NB4 (cell line): Measurements from ENCODE around the gene GP1BB.

Source experiments
- MYC ChIP-seq: IDR thresholded peaks from 2 replicates; pipeline ENCODE4 v1.6.1; 2011; ENCODE audit warnings: low read depth, low read length
- TF ChIP-seq, protein P1 (sequence below): IDR thresholded peaks from one replicate; pipeline ENCODE4 v1.5.1; 2012; ENCODE audit warnings: low read depth, low read length

DNA sequence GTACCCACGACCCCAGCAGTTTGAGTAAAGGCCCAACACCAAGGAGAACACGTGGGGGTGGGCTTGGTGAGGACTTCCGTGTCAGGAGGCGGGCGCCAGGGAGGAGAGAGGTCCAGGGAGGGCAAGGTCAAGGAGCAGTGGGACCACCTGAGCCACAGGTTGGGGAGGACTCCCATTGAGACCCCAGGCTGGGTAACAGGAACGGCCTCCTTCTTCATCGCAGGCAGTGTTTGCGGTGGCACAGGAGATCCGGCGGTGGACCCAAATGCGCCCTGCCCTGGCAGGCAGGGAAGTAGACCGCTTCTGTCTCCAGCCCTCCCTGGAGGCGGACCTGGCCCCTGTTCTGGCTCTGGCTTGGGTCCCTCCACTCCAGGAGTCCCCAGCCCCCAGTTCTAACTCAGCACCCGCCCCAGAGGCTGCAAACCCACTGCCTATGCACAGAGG is 31.4 kb downstream of the GP1BB start:
- TF ChIP-seq, protein P1, sequence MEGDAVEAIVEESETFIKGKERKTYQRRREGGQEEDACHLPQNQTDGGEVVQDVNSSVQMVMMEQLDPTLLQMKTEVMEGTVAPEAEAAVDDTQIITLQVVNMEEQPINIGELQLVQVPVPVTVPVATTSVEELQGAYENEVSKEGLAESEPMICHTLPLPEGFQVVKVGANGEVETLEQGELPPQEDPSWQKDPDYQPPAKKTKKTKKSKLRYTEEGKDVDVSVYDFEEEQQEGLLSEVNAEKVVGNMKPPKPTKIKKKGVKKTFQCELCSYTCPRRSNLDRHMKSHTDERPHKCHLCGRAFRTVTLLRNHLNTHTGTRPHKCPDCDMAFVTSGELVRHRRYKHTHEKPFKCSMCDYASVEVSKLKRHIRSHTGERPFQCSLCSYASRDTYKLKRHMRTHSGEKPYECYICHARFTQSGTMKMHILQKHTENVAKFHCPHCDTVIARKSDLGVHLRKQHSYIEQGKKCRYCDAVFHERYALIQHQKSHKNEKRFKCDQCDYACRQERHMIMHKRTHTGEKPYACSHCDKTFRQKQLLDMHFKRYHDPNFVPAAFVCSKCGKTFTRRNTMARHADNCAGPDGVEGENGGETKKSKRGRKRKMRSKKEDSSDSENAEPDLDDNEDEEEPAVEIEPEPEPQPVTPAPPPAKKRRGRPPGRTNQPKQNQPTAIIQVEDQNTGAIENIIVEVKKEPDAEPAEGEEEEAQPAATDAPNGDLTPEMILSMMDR: no peak
- TF ChIP-seq MYC: no peak
